GM12872 (cell line): ENCODE measurements around the gene HNRNPK.

ENCODE experiments used
- TF ChIP-seq, protein P1 (sequence below): IDR thresholded peaks from 3 replicates; pipeline ENCODE4 v1.5.1; 2011; ENCODE audit warnings: low read depth, mild to moderate bottlenecking, low read length, moderate library complexity; ENCODE audit not compliant: insufficient read depth

The HNRNPK gene

DNA sequence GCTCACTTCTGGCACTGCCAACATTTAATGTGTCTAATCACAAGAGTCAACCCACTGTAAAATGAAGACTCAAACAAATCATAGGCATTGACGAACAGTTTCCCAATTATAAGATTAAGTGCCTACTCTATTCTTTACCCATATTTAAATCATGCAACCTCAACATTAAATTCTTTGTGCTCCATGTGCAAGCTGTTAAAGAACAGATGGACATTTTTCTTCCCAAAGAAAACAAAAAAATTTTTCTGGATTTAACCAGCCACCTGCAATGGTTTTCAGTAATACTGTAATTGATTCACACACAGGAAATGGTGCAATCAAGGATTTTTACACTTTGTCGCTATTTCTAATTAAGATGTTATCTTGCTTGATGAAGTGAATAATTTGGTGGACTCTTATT lies 3.6 kb downstream of the HNRNPK start:
- TF ChIP-seq, protein P1, sequence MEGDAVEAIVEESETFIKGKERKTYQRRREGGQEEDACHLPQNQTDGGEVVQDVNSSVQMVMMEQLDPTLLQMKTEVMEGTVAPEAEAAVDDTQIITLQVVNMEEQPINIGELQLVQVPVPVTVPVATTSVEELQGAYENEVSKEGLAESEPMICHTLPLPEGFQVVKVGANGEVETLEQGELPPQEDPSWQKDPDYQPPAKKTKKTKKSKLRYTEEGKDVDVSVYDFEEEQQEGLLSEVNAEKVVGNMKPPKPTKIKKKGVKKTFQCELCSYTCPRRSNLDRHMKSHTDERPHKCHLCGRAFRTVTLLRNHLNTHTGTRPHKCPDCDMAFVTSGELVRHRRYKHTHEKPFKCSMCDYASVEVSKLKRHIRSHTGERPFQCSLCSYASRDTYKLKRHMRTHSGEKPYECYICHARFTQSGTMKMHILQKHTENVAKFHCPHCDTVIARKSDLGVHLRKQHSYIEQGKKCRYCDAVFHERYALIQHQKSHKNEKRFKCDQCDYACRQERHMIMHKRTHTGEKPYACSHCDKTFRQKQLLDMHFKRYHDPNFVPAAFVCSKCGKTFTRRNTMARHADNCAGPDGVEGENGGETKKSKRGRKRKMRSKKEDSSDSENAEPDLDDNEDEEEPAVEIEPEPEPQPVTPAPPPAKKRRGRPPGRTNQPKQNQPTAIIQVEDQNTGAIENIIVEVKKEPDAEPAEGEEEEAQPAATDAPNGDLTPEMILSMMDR: no peak

DNA sequence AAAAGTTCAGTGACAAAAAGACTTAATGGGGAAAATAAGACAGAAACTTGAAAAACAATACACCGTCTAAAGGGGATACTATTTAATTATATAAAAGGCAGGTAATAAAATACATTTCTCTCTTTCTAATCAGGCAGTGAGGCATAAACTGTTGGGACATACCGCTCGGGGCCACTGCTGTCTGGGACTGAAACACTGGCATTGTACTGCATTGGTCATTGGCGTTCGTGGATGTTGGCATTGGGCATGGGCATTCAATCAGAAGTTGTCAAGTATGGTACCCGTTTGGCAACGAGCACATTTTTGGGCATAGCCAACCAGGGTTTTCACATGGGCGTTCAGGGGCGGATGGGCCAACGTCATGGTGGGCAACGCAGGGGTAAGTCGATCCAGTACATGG lies 4.7 kb downstream of the HNRNPK start:
- TF ChIP-seq, protein P1: no peak

DNA sequence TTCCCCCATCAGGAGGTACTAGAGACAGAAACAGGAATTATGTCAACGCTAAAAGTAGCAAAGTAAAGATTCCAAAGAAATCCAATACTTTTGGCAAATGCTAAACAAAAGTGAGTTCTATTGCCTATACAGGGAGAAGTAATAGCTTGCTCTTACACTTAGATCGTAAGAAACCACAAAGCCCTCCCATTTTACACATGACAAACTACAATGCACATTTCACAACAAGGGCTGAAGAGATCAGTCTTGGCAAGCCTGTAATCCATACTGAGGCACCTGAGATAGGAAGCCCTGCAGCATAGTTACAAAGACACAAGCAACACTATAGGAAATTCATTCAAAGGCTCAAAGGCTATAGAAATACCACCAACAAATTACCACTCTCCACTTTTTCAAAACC lies 7.7 kb downstream of the HNRNPK start:
- TF ChIP-seq, protein P1: no peak

- TF ChIP-seq, protein P1: no peak
These were observed 8.5 kb downstream of the HNRNPK start for GRCh38 chr9:83971485-83971884.

DNA sequence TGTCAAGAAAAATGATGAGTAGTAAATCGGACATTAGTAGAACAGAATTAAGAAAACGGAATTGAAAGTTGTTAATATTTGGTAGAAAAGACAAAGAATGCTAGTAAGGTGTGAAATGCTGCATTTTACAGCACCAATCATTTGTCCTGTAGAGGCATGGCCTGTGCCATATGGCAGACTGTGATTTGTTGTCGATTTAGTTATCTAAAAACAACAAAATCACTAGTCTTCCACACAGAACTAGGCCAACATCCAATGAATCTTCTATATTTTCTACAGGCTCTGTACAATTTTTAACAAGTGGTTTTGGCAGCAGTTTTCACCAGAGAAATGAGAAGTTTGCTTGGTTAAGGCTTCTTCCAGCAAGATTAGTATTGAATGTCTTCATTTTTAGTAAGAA lies 10.4 kb downstream of the HNRNPK start:
- TF ChIP-seq, protein P1: no peak

- TF ChIP-seq, protein P1: no peak
These were observed 12.9 kb downstream of the HNRNPK start for GRCh38 chr9:83967073-83967472.

GRCh38 chr9:83966209-83966582 lies 13.8 kb downstream of the HNRNPK start:
- TF ChIP-seq, protein P1: no peak
